IPS DF 6.9 (cell line): ENCODE data around the gene CEP63.

Experiments used
- DNase-seq: peaks from one replicate; pipeline ENCODE4 v3.0.0-alpha.2; 2013; ENCODE audit warnings: low read depth, low spot score
- H3K27ac ChIP-seq: one replicate; pipeline ENCODE4 v1.5.1; 2013; ENCODE audit warnings: low read length, control low read depth
- H3K27me3 ChIP-seq: 2 replicates; pipeline ENCODE4 v1.6.1; 2013; ENCODE audit warnings: mild to moderate bottlenecking, low read length; ENCODE audit not compliant: control insufficient read depth, insufficient read depth
- H3K36me3 ChIP-seq: 2 replicates; pipeline ENCODE4 v1.6.1; 2013; ENCODE audit warnings: low read length; ENCODE audit not compliant: control insufficient read depth, insufficient read depth
- H3K4me1 ChIP-seq: 2 replicates; pipeline ENCODE4 v1.6.1; 2013; ENCODE audit warnings: low read length; ENCODE audit not compliant: control insufficient read depth, insufficient read depth
- H3K4me3 ChIP-seq: 2 replicates; pipeline ENCODE4 v1.5.1; 2013; ENCODE audit warnings: mild to moderate bottlenecking, low read length
- H3K9me3 ChIP-seq: 2 replicates; pipeline ENCODE4 v1.6.1; 2013; ENCODE audit warnings: low read length, inconsistent platforms; ENCODE audit not compliant: control insufficient read depth, insufficient read depth
- WGBS: extraction: QIAGEN DNeasy Blood & Tissue Kit; methylation state at CpG from one replicate; pipeline ENCODE4 v1.1.7; 2013; ENCODE audit warnings: mixed read lengths, missing lambda C conversion rate; ENCODE audit not compliant: insufficient read length, insufficient coverage; 5-methylcytosine and 5-hydroxymethylcytosine counted together

CEP63 gene

DNA sequence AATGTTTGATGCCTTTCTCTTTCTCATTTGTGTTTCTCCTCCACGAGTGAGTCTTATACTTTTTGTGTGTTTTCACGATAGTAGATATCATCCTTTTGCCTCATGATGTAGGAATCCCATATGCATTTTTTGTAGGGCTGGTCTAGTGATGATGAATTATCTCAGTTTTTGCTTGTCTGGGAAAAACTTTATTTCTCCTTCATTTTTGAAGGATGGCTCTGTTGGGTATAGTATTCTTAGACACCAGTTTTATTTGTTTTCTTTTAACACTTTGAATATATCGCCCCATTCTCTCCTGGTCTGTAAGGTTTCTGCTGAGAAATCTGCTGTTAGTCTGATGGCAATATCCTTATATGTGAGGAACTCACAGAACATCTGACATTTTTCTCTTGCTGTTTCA is 18.3 kb downstream of the CEP63 start:
- Histone ChIP-seq H3K36me3 (no peaks in the 10 kb centered on the region), H3K27me3 (no peaks in the 10 kb centered on the region), H3K27ac (no peak overlapping the region), H3K9me3 (no peaks in the 10 kb centered on the region), H3K4me1 (no peaks in the 10 kb centered on the region), H3K4me3 (no peak overlapping the region)
- no peak for DNase-seq
- no CpG with 5 or more reads among the region's 3 CpGs for WGBS

DNA sequence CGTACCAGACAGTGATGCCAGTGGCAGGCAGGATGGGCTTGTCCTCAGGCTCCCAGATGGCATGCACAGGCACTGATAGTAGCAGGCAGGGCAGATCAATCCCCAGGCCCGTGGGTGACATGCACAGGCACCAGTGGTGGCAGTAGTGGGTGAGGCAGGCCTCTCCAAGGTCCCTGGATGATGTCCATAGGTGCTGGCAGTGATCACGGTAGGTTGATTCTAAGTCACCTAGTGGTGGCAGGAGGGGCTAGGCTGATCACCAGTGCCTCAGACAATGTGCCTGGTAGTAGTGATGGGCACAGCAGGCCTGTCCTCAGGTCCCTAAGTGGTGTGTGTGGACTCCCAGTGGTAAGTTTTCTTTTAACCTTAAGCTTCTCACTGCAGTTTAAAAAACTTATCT is 19.6 kb downstream of the CEP63 start:
- no peaks in the 10 kb centered on the region; the same call in 1 of the 2 replicates for H3K36me3 ChIP-seq
- WGBS: no CpG with 5 or more reads among the region's 3 CpGs
- no peaks in the 10 kb centered on the region for H3K9me3 ChIP-seq

DNA sequence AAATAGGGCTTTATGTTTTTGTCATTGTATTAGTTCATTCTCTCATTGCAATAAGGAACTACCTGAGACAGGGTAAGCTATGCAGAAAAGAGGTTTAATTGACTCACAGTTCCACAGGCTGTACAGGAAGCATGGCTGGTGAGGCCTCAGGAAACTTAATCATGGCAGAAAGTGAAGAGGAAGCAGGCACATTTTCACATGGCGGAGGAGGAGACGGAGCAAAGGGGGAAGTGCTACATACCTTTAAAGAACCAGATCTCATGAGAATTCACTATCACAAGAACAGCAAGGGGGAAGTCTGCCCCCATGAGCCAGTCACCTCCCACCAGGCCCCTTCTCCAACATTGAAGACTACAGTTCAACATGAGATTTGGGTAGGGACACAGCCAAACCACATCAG is 25.6 kb downstream of the CEP63 start:
- no peak overlapping the region for H3K4me3 ChIP-seq
- no peaks in the 10 kb centered on the region for H3K4me1 ChIP-seq
- WGBS: no CpG with 5 or more reads among the region's 2 CpGs
- H3K9me3 ChIP-seq: no peaks in the 10 kb centered on the region
- DNase-seq: no peak
- H3K27me3 ChIP-seq: no peaks in the 10 kb centered on the region
- H3K27ac ChIP-seq: no peak overlapping the region
- H3K36me3 ChIP-seq: no peaks in the 10 kb centered on the region; the same call in 1 of the 2 replicates

More for the DNA sequence above, 19.6 kb downstream of the CEP63 start:
- H3K4me1 ChIP-seq: no peaks in the 10 kb centered on the region
- H3K27me3 ChIP-seq: no peaks in the 10 kb centered on the region
- DNase-seq: no peak
- no peak overlapping the region for H3K4me3 ChIP-seq
- H3K27ac ChIP-seq: no peak overlapping the region

DNA sequence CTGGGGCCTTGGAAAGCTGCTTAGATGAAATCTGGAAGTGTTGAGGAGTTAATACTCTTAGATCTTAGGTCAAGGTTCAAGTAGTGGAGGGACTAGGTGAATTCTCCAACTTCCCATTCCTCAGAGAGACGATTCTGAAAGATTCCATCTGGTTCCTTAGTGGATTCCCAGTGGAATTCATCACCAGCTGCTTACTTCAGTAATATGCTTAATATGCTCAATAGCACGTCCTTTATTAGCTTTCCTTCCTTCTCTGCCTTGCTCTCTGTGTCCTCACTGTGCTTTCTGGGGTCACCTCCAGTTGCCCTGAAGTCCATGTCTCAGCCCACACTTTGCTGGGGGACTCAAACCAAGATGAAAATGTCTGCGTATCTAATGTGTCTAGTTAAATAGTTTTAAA is 31.0 kb downstream of the CEP63 start:
- no peak for DNase-seq

DNA sequence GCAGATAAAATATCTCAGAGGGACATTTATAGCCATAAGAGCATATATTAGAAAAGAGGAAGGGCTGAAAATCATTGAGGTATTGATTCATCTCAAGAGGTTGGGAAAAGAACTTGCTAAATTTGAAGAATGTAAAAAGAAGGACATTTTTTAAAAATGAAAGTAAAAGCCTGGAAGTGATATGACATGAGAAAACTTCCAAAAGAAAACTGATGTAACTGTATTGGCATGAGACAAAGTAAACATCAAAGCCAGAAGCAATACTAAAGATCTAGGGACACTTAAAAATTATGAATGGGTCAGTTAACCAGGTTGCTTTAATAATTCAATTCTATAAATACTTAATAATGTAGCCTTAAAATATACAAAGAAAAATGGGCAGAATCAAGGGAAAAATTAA is 31.9 kb downstream of the CEP63 start:
- DNase-seq: no peak
- Histone ChIP-seq H3K27ac (no peak overlapping the region), H3K9me3 (no peaks in the 10 kb centered on the region), H3K4me3 (no peak overlapping the region), H3K36me3 (no peaks in the 10 kb centered on the region), H3K4me1 (no peaks in the 10 kb centered on the region), H3K27me3 (no peaks in the 10 kb centered on the region)

More for the DNA sequence above, 31.0 kb downstream of the CEP63 start:
- H3K36me3 ChIP-seq: no peaks in the 10 kb centered on the region
- H3K27me3 ChIP-seq: no peaks in the 10 kb centered on the region
- H3K4me3 ChIP-seq: no peak overlapping the region
- no peaks in the 10 kb centered on the region for H3K9me3 ChIP-seq
- WGBS: no CpG with 5 or more reads among the region's 3 CpGs
- H3K4me1 ChIP-seq: no peaks in the 10 kb centered on the region
- H3K27ac ChIP-seq: no peak overlapping the region

DNA sequence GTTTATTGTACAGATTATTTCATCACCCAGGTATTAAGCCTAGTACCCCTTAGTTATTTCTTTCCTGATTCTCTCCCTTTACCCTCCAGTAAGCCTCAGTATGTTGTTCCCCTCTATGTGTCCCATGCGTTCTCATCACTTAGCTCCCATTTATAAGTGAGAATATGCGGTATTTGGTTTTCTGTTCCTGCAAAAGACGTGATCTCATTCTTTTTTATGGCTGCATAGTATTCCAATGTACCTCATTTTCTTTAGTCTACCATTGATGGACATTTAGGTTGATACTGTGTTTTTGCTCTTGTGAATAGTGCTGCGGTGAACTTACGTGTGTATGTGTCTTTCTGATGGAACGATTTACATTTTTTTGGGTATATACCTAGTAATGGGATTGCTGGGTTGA is 36.7 kb downstream of the CEP63 start:
- Histone ChIP-seq H3K27me3 (no peaks in the 10 kb centered on the region), H3K4me3 (no peak overlapping the region), H3K9me3 (no peaks in the 10 kb centered on the region), H3K36me3 (no peaks in the 10 kb centered on the region), H3K4me1 (peaks cover 4% of the 10 kb centered on the region), H3K27ac (no peak overlapping the region)
- DNase-seq: no peak
- WGBS: no CpG with 5 or more reads among the region's 6 CpGs

DNA sequence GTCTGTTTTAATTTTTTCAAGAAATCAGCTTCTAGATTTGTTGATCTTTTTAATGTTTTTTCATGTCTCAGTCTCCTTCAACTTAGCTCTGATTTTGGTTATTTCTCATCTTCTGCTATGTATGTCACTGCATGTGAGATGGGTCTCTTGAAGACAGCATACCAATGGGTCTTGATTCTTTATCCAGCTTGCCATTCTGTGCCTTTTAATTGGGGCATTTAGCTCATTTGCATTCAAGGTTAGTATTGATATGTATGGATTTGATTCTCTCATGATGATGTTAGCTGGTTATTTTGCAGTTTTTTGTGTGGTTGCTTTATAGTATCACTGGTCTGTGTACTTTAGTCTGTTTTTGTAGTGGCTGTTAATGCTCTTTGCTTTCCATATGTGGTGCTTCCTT is 39.4 kb downstream of the CEP63 start:
- Histone ChIP-seq H3K4me3 (no peak overlapping the region), H3K9me3 (no peaks in the 10 kb centered on the region), H3K27me3 (no peaks in the 10 kb centered on the region), H3K4me1 (peaks cover 4% of the 10 kb centered on the region), H3K27ac (no peak overlapping the region), H3K36me3 (no peaks in the 10 kb centered on the region)
- DNase-seq: no peak

DNA sequence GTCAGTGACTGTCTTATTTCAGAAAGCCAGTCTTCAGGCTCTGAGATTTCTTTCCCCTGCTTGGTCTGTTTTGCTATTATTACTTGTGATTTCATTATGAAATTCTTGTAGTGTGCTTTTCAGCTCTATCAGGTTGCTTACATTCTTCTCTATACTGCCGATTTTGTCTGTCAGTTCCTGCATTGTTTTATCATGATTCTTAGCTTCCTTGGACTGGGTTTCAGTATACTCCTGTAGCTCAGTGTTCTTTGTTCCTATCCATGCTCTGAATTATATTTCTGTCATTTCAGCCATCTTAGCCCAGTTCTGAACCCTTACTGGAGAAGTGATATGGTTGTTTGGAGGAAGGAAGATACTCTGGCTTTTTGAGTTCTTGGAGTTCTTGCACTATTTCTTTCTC is 40.5 kb downstream of the CEP63 start:
- H3K4me3 ChIP-seq: no peak overlapping the region
- H3K9me3 ChIP-seq: no peaks in the 10 kb centered on the region
- peaks cover 4% of the 10 kb centered on the region for H3K4me1 ChIP-seq
- no peak for DNase-seq
- H3K27me3 ChIP-seq: no peaks in the 10 kb centered on the region
- WGBS: no CpG with 5 or more reads among the region's 1 CpG
- no peak overlapping the region for H3K27ac ChIP-seq
- H3K36me3 ChIP-seq: no peaks in the 10 kb centered on the region

DNA sequence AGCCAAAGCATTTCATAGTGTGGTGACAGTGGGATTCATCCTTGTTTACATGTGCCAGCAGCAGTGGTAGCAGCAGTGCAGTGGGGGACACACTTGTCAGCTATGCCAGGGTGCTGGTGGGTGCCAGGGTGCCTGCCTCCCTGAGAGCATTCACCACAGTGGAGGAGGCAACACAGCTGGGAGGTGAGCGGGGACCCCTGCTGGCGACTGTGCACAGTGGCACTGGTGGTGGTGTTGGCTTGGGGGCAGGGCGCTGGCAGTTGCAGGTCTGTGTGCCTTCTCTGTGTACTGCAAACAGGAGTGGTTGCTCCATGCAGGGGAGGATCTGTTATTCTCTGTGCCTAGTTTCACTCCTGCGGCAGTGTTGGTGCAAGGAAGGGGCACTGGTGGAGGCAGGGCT is 41.2 kb downstream of the CEP63 start:
- H3K9me3 ChIP-seq: no peaks in the 10 kb centered on the region
- DNase-seq: peak; percentile 48
- no peaks in the 10 kb centered on the region for H3K36me3 ChIP-seq
- WGBS: no CpG with 5 or more reads among the region's 4 CpGs
- H3K4me1 ChIP-seq: peaks cover 4% of the 10 kb centered on the region
- no peaks in the 10 kb centered on the region for H3K27me3 ChIP-seq
- H3K4me3 ChIP-seq: no peak overlapping the region
- no peak overlapping the region for H3K27ac ChIP-seq

DNA sequence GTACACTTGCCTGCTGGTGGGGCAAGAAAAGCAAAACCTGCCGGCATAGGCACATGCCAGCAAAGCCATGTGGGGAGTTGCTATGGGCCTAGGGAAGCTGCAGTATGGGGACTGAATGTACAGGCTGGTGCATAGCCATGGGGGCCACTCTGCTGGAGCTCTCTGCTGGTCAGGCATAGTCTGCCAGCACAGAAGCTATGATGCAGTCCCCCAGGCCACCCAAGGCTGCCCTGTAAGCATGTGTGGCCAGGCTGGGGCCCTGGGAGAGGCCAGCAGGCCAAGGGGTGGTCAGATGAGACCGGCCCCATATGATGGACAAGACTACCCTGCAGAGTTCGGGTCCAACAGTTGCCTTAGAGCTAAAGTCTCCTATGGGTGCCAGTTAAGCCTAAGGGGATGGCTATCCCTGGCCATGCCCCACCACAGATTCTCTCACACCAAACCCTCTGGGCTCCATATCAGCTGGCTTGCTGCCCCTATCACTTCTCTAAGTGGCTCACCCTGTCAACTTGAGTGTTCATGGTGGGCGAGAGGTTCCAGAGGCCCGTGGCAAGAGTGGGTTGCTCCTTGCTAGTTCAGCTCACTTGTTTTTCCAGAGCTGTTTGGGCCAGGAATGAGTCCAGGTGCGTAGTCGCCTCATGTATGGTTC is 41.8 kb downstream of the CEP63 start:
- H3K27ac ChIP-seq: no peak overlapping the region
- WGBS: no CpG with 5 or more reads among the region's 7 CpGs
- no peaks in the 10 kb centered on the region for H3K36me3 ChIP-seq
- H3K4me1 ChIP-seq: peaks cover 4% of the 10 kb centered on the region
- H3K4me3 ChIP-seq: no peak overlapping the region
- H3K9me3 ChIP-seq: no peaks in the 10 kb centered on the region
- no peak for DNase-seq
- H3K27me3 ChIP-seq: no peaks in the 10 kb centered on the region

DNA sequence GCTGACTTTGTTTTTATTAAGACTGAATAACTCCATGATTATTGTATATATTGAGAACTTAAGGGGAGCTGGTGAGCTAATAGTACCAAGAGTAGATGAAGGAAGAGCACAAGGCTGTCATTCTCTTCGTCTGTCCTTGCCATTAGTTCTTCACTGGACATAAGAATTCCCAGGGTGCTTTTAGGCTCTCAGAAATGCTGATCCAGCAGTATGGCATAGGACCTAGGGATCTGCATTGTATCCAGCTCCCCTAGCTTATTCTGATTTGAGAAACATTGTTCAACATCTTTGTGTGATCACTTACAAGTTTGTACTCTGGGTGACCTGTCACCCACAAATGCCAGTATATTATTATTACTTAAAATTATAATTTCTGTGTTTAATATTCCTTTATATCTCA is 47.6 kb downstream of the CEP63 start:
- H3K4me3 ChIP-seq: no peak overlapping the region
- no peak for DNase-seq
- H3K27ac ChIP-seq: no peak overlapping the region
- H3K27me3 ChIP-seq: no peaks in the 10 kb centered on the region
- H3K4me1 ChIP-seq: no peaks in the 10 kb centered on the region
- 0 out of 2 replicates have a peak, but pooled peaks cover 2% of the 10 kb centered on the region for H3K36me3 ChIP-seq
- WGBS: no CpG with 5 or more reads among the region's 1 CpG
- H3K9me3 ChIP-seq: no peaks in the 10 kb centered on the region
